NCI-H82 (cell line): ENCODE data around the gene BRIP1.
"Not testable (repeated sequence)": the region's sequence is repeated elsewhere in the genome, so short reads cannot be mapped to it uniquely, and the experiment has no call there.

ENCODE experiments used
- DNase-seq: peaks from one replicate; lab custom pipeline; 2025; lab: John Stamatoyannopoulos, UW

BRIP1 gene

GRCh38 chr17:61699032-61699431, 164.3 kb downstream of the BRIP1 start:
- DNase-seq, result no peak

GRCh38 chr17:61698244-61698643, 165.1 kb downstream of the BRIP1 start:
- no peak for DNase-seq

DNA sequence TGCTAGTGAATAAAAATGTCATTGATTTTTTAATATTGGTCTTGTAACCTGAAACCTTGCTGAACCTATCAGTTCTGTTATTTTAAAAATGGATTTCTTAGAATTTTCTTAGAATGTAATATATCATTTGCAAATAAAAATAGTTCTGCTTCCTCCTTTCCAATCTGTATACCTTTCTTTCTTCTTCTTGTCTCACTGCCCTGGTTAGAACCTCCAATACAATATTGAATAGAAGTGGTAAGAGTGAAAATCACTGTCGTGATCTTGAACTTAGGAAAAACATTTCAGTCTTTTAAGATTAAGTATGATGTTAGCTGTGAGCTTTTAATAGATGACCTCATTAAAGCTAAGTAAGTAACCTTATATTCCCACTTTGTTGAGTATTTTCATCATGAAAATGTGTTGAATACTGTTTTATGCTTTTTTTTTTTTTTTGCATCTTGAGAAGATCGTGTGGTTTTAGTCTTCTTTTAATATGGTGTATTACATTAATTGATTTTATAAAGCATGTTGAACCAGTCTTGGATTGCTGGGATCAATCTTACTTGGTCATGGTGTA, 167.5 kb downstream of the BRIP1 start:
- DNase-seq, result no peak

DNA sequence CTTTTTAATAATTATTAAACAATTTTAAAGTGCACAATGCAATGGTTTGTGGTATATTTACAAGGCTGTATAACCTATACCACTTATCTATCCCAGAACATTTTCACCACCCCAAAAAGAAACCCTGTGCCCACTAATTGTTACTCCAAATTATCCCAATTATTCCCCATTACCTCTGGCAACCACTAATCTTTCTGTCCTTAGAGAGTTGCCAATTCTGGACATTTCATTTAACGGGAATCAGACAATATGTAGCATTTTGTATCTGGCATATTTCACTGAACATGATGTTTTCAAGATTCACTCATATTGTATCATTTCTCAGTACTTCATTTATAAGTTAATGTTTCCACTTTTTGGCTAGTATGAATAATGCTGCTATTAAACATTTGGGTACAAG, 169.2 kb downstream of the BRIP1 start:
- no peak for DNase-seq

- DNase-seq, result no peak
Observed at GRCh38 chr17:61689610-61690180, 173.6 kb downstream of the BRIP1 start.

DNA sequence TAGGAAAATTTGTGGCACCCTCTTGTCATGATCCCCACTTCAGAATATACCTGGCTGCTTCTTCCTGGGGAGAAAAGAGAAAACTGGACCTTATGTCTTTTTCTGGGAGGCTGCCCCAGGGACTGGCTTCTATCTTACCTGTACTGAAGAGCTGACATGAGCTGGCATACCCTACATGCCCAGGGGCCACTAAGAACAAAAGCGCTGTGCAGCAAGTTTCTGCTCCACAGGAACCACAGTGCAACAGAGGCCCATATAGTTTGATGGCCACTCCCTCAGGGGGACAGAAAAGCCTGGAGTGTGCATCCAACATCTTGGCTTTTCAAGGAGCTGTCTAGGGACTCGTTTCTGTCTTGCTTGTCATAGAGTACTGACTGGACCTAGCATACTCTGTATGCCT, 175.6 kb downstream of the BRIP1 start:
- no peak for DNase-seq

GRCh38 chr17:61686113-61686512, 177.2 kb downstream of the BRIP1 start:
- DNase-seq, result no peak

DNA sequence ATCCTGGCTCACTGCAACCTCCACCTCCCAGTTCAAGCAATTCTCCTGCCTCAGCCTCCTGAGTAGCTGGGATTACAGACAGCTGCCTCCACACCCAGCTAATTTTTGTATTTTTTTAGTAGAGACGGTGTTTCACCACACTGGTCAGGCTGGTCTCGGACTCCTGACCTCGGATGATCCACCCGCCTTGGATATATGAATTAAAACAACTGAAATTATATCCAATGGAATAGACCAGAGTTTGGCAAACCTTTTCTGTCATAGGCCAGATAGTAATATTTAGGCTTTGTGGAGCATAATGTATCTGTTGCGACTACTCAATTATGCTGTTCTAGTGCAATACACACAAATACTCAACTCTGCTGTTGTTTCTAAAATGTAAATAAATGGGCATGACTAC, 178.5 kb downstream of the BRIP1 start:
- no peak for DNase-seq

DNA sequence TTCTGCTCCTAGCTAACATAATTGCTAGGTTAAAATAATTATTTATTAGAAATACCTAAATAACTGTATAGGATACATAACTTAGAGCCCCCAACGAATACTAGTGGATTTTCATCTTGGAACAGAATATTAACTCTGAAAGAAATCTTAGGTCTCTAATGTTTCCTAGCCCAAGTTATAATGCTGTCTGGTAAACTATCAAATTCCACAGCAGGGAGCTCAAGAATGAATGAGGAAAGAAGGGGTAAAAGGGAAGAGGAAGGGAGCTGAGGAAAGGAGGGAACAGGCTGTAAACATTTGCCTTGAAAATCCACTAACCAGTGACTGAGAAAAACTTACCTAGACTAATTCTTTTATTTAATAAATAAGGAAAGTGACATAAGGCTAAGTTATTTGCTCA, 179.2 kb downstream of the BRIP1 start:
- DNase-seq, result no peak

GRCh38 chr17:61683466-61683865, 179.9 kb downstream of the BRIP1 start:
- no peak for DNase-seq

DNA sequence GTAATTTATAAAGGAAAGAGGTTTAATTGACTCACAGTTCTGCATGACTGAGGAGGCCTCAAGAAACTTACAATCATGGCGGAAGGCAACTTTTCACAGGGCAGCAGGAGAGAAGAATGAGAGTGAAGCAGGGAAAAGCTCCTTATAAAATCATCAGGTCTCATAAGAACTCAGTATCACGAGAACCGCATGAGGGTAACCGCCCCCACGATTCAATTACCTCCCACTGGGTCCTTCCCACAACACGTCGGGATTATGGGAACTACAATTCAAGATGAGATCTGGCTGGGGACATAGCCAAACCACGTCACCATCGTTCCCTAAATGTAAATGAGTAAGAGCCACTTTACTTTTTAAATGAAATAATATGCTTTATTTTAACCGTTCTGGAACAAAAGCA, 182.4 kb downstream of the BRIP1 start:
- DNase-seq, result no peak

- peak; percentile 24 for DNase-seq
Observed at GRCh38 chr17:61678339-61678738, 185.0 kb downstream of the BRIP1 start.

DNA sequence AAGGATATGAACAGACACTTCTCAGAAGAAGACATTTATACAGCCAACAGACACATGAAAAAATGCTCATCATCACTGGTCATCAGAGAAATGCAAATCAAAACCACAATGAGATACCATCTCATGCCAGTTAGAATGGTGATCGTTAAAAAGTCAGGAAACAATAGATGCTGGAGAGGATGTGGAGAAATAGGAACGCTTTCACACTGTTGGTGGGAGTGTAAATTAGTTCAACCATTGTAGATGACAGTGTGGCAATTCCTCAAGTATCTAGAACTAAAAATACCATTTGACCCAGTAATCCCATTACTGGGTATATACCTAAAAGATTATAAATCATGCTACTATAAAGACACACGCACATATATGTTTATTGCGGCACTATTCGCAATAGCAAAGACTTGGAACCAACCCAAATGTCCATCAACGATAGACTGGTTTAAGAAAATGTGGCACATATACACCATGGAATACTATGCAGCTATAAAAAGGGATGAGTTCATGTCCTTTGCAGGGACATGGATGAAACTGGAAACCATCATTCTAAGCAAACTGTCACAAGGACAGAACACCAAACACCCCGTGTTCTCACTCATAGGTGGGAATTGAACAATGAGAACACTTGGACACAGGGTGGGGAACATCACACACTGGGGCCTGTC, 186.0 kb downstream of the BRIP1 start:
- DNase-seq, result not testable (repeated sequence)

DNA sequence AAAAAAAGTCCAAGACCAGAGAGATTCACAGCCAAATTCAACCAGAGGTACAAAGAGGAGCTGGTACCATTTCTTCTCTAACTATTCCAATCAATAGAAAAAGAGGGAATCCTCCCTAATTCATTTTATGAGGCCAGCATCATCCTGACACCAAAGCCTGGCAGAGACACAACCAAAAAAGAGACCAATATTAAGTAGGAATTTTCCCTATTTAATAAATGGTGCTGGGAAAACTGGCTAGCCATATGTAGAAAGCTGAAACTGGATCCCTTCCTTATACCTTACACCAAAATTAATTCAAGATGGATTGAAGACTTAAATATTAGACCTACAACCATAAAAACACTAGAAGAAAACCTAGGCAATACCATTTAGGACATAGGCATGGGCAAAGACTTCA, 186.8 kb downstream of the BRIP1 start:
- DNase-seq, result not testable (repeated sequence)

DNA sequence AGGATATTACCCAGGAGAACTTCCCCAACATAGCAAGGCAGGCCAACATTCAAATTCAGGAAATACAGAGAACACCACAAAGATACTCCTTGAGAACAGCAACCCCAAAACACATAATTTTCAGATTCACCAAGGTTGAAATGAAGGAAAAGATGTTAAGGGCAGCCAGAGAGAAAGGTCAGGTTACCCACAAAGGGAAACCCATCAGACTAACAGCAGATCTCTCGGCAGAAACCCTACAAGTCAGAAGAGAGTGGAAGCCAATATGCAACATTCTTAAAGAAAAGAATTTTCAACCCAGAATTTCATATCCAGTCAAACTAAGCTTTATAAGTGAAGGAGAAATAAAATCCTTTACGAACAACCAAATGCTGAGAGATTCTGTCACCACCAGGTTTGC, 188.7 kb downstream of the BRIP1 start:
- not testable (repeated sequence) for DNase-seq

GRCh38 chr17:61673019-61673897, 190.1 kb downstream of the BRIP1 start:
- DNase-seq, result not testable (repeated sequence)

DNA sequence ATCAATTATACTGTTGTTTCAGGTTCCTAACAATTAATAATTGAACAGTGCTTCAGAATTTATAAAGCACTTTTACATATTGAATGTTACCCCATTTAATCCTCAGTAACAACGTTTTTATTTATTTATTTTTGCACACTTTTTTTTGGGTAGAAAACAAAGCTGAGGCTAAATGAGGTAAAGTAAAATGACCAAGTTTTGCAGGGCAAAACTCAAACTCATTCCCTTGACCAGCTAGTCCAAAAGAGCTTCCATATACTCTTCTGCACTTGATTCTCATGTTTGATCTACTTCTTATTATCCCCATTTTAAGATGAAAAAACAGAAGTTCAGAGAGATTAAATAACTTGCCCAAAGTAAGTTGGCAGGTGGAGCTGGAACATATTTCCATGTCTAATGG, 191.2 kb downstream of the BRIP1 start:
- DNase-seq, result no peak

DNA sequence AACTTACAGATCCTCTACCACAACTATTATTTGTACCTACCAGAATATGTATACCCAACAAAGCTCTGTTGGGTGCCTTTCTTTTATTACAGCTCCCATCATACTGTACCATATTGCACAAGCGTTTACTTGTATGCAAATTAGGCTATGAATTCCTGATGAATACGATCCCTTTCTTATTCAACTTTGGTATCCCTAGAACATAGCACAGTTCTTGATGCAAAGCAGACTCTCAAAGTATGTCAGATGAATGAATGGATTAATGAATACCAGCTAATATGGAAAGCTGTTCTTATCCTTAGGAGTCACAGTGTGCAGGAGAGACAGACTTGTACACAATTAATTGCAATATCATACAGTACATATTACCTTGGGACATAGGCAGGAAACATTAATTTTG, 192.6 kb downstream of the BRIP1 start:
- DNase-seq, result no peak

- DNase-seq, result no peak
Observed at GRCh38 chr17:61669522-61669921, 193.8 kb downstream of the BRIP1 start.

DNA sequence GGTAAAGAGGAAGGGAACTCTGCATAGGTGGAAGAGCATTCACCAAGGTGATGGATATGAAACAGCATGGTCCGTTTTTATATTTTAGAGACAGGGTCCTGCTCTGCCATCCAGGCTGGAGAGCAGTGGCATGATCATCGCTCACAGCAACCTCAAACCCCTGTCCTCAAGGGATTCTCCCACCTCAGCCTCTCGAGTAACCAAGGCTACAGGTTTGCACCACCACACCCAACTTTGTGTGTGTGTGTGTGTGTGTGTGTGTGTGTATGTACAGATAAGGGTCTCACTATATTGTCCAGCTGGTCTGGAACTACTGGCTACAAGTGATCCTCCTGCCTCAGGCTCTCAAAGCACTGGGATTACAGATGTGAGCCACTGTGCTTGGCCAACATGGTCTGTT, 194.8 kb downstream of the BRIP1 start:
- no peak for DNase-seq

GRCh38 chr17:61666406-61667088, 196.8 kb downstream of the BRIP1 start:
- not testable (repeated sequence) for DNase-seq

DNA sequence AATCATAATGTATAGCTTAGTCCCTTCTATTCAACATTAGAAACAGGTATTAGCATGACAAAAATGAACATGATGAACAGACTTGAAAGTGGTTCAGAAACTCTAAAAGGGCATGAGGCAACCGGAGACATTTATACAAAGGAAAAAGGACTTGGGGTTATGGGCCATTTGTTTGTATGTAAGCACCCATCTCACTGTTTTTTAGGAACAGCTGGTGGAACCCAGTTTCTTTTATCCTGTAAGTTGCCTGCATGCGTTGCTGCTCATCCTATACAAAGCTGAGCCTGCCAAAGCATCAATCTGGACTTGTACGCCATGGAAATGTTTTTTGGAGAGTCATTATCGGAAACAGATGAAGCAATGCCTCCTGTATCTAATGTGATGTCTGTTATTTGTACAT, 200.0 kb downstream of the BRIP1 start:
- DNase-seq, result peak; percentile 40
